NCI-H1694 treated with DMSO at 0.1 percent for 48 hours (cell line): ENCODE results near the gene ADAM10.

ENCODE experiments used
- DNase-seq: peaks from one replicate; lab custom pipeline; 2025; lab: John Stamatoyannopoulos, UW

The ADAM10 gene

DNA sequence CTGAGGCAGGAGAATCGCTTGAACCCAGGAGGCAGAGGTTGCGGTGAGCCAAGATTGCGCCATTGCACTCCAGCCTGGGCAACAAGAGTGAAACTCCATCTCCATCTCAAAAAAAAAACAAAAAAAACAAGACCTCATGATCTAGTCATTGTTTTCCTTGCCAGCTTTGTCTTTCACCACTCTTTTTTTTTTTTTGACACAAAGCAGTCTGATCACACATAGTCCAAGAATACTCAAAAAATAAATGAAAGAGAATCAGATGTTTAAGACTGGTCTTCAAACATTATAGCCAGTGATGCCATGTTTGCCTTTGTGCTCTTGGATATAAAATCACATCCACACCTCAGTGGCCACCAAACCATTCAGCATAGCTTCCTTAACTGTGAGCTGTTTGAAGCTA is 5.8 kb upstream of the ADAM10 start:
- DNase-seq = no peak

DNA sequence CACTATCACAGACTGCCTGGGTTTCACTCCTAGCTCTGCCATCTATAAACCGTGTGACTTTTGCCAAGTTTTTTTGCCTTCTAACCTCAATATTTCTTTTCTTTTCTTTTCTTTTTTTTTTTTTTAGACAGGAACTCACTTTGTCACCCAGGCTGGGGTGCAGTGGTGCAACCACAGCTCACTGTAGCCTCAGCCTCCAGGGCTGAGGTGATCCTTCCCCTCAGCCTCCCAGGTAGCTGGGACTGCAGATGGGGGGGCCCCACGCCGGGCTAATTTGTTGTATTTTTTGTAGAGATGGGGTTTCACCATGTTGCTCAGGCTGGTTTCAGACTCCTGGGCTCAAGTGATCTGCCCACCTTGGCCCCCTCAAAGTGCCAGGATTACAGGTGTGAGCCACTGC is 3.2 kb upstream of the ADAM10 start:
- no peak for DNase-seq

DNA sequence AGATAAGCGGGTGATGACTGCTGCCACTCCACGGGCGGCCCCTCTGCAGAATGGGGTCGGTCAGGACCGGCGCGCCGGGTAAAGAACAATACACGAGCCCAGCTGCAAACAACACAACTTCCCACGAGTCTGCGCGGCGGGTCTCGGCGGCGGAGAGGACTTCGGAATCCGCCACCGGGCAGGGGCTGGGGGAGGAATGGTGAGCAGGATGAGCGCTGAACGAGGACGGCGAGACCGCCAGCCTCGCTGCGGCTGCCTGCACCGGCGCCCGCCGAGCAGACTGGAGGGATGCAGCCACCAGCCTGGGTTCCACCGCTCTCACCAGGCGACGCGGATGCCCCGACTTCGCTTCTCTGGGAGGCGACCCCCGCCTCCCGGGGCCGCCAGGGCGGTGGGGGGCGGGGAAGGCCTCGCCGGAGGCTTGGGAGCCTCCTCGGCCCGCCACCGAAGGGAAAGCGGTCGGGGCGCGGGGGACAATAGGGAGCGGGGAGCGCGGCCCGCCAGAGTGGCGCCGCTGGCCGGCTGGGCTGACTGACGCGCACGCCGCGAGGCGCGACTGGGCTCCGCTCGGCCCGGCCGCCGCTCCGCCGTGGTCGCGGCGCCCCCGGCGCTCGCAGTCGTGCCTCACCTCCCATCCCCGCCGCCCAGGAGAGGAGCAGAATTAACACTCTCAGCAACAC is 515 bp downstream of the ADAM10 start:
- peak; percentile 30 for DNase-seq

DNA sequence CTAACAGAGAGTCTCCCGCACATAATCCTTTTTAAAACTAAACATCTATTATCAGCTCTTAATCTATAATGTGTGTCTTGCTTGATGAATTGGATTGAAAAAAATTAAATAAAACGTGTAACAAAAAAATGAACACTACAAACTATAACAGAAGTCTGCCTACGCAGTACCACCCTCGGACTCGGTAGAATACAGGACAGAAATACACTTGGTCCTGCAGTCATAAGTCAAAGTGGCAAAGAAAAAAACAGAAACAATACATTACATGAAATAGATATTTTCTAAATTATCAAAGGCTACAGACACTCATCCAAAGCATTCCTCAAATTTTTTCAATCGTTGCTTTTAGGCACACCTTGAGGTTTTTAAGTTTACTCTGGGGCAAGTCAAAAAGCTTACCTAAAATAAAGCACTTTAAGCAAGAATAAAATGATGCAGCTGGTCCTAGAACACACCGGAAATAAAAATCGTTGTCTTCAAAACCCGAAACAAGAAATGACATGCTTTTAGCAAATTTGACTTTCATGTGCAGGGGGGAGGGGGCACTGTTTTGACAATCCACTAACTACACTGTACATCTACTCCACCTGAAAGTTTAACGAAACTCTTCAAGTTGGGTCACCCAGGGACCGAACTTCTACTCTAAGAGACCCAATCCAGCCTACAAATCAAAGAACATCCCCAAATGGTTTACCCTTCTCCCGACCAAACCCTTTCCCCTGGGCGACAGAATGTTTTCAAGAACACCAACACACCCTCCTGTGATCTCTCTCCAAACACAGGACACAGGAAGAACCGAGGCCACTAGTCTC is 1.3 kb downstream of the ADAM10 start:
- no peak for DNase-seq

DNA sequence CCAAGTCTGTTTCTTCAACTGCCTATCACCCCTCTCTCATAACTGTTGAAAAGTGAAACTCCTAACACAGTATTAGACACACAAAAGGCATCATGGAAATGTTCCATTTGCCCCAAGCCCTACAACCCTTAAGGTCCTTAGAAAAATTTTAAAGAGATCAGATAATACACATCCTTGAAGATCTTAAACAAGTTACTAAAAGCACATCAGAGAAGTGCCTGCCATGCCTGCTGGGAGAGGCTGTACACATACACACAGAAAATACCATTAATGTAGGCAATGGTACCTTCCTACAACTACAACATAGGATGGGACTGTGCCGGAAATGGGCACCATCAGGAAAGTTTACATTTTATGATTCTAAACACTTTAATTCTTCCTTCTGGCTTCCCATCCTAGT is 3.3 kb downstream of the ADAM10 start:
- DNase-seq = no peak

DNA sequence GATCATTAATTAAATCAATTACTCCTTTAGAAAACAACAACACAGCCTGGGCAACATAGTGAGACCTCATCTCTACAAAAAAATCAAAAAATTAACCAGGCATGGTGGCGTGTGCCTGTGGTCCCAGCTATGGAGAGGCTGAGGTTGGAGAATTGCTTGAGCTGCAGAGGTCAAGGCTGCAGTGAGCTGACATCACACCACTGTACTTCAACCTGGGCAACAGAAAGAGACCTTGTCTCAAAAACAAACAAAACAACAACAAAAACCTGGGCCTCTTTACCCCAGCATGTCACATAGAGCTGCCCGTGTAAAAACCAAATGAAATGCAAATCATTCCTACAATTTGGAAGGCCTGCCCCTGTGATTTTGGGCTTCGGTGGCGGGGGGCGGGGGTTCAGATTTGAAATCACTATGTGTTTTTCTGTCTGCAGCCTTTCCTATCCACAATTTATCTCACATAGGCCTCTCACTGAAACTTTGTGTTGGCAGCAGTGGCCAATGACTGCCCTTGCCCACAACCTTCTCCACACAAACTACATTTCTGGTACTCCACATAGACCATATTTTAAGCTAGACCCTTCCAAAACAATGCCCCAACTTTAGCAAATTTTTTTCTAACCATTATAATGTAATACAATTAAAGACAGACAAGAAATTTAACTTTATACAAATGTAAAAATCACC is 6.5 kb downstream of the ADAM10 start:
- no peak for DNase-seq

DNA sequence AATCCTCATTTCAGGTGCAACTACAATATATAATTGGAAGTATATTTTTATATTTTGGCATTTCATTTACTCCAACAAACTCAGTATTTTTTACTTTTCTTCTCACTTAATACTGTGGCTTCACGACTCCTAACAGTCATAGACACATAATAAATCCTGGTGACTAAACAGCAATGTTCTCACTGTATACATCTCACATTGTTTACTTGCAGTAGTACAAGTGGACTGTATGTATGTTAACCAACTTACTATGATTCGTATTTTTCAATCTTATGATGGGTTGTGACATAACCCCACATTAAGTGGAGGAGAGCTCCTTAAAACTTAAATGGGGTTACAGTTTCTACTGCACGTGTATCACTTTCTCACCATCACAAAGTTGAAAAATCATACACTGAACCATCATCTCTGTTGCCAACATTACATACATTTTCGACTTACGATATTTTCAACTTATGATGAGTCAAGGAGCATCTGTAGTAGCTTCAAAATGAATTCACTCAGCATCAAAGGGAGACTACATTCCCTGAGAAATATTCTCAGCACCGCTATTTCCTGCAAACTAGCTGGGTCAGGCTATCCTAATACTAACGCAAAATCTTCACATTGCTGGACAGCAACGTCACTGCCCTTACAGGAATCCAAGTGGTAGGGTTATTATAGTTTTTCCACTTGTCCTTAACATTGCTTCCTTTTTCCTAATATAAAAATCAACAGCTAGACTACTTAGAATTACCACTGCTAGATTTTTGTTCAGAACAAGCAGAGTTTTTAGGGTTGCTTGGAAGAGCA is 7.3 kb downstream of the ADAM10 start:
- DNase-seq = no peak

DNA sequence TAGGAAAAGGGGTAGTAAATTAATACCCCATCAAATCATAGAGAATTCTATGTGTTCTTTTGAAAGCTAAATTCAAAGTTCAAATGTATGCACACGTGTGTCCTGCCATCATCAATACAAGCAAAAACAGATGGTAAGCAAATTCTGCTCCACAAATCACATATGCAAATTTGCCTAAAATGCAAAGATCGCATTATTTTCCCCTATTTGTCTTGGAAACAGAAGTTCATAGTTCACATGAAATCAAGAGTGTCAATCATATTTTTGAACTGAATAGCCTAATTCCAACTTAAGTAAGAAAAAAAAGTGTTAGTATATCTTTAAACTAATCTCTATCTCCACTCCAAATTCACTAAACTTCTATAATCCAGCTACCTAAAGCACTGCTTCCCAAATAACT is 8.5 kb downstream of the ADAM10 start:
- no peak for DNase-seq

DNA sequence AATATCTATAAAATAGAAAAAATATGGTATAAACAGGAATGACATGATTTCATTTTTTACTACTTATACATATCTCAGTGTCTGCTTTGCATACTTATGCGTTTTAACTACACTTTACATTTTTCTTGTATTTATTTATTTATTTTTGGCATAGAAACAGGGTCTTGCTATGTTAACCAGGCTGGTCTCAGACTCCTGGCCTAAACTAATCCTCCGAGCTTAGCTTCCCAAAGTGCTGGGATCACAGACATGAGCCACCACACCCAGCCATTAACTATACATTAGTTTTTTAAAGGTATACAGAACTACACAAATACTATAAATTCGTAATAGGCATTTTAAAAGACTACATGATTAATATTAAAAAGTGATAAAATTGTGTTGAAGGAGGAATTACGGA is 9.1 kb downstream of the ADAM10 start:
- no peak for DNase-seq

DNA sequence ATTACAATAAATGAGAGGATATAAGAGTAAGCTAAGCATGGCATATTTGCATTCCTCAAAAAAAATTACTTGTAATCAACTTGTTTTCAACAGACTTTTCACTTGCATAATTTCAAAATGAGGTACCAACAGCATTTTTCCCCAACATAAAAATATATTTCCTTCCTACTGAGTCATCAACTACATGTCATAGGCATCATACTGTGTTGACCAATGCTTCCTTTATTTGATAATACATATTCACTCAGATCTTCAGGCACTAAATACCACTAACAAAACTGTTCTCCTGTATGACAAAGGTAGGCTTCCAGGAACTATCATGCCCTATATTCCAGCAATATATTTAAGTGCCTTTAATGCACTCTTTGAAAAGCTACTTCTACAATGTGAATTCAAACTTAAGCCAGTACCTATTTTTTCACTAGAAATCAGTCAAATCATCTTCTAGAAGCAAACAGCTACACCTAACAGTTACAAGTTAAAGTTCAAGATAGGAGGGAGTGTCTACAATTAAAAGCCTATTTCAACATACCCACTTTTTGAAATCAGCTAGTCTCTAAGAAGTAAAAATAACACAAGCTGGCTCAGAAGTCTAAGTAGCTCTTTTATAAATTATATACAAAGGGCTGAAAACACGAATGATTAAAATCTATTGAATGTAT is 11.3 kb downstream of the ADAM10 start:
- no peak for DNase-seq

DNA sequence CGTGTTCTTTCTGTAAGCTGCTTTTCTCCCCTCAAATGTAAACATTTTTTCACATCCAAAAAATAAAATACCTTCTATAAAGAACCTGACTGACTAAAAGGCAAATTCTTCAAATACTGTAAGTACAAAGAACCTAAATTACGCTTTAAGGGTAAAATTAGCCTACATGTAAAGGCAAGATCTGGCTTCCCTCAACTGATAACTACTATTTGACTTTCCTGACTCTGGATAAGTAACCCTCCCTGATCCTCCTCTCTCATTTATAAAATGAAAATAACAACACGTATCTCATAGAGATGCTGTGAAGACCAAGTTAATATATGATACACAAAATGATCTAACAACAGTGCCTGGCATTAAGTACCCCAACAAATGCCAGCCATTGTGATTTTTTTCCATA is 12.2 kb downstream of the ADAM10 start:
- no peak for DNase-seq

DNA sequence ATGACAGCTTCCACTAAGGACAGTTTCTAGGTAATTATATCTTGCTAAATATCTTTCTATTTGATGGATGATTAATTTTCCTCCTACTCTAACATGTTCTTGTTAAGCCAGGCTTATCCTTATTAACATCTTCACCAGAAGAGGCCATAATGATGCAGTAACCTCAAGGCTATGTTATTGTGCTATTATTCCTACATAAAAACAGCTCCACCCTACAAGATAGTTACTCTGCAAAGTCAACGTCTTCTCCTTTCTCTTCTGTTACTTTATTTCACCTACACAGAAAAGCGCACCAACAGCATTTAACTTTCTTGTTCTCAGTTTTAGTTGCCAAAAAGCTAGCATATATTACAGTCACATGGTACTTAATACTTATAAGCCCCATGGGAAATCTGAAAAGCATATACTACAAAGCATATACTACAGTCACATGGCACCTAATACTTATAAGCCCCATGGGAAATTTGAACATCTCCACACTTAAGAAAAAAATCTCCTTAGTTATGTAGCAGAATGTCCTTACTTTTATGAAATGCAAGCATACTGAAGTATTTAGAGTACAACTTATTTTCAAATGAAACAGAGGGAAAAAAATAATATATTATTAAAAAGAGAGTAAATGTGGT is 13.4 kb downstream of the ADAM10 start:
- DNase-seq = no peak

DNA sequence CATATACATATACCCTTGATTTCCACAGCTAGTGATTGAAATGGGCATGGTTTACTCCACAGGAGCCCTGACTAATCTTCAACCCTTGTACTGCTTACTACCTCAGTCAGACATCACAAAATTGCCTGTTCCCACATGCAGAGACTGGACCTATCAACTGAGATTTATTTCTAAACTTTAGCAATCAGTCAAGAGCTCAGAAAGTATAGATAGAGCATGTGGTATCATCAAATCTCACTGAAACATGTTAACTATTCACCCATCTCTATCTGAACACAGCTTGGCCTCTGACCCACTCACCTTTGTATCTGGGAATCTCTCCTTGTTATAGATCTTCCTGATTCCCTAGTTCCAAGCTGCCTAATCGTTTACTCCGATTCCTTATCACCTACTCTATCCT is 14.6 kb downstream of the ADAM10 start:
- no peak for DNase-seq

DNA sequence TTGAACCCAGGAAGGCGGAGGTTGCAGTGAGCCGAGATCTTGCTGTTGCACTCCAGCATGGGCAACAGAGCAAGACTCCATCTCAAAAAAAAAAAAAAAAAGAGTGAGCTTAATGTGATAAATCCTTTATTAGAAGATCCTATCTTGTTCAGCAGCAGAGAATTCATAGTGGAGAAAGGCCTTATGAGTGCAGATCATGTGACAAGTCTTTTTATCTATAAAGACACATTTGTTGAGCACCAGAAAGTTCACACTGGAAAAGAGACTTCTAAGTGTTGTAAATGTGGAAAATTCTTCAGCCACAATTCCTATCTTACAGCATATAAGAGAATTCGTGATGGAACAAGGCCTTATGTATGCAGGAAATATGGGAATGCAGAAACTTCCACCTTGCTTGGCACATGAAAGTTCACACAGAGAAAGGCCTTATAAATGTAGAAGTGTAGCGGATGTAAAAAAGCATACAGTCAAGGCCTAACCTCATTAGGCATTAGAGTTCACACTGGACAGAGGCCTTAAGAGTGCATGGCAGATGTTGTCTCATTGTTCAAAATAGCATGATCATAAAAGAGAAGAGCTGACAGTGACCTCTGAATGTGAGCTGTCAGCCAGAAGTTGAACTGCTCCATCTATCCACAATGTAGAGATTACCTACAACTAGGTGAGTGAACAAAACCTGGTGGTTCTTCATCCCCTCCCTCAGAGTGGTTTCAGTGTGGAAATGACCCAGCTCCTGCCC is 16.7 kb downstream of the ADAM10 start:
- no peak for DNase-seq

DNA sequence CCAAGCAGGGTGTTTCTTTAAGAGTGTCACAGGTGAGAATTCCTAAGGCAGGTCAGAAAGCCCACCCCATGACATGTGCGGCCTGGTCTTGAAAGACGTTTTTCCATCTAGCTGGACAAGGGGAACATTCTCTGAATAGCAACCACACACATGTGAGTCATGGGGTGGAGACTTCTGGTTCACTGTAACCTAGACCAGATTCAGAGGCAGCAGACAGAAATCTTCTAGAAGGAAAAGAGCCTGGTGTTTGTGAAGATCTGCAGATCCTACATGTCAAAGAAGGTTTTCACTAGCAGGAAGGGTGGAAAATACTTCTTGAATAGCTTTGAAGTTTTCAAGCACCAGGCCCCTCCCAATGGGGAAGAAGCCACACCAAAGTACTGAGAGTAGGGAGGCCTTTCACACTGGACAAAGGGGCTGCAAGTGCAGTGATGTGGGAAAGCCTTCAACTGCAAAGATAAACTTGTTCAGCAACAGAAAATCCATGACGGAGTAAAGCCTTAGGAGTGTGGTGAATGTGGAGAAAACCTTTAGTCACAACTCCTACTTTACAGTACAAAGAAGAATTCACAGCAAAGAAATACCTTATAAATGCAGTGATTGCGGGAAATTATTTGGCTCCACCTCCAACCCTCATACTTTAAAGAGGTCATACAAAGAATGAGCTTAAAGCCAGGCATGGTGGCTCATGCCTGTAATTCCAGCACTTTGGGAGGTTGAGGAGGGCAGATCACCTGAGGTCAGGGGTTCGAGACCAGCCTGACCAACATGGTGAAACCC is 17.6 kb downstream of the ADAM10 start:
- DNase-seq = no peak

DNA sequence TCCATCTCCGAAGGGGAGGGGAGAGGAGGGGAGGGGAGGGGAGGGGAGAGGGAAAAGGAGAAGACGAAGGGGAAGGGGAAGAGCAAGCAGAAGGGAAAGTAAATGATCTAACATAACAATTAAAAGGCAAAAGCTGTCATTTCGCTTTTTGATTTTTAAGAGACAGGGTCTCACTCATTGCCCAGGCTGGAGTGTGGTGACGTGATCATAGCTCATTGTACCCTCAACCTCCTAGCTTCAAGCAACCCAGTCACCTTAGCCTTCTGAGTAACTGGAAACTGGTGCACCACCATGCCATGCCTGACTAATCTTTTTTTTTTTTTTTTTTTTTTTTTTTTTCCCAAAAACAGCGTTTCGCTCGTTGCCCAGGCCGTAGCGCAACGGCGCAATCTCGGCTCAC is 22.6 kb downstream of the ADAM10 start:
- no peak for DNase-seq

DNA sequence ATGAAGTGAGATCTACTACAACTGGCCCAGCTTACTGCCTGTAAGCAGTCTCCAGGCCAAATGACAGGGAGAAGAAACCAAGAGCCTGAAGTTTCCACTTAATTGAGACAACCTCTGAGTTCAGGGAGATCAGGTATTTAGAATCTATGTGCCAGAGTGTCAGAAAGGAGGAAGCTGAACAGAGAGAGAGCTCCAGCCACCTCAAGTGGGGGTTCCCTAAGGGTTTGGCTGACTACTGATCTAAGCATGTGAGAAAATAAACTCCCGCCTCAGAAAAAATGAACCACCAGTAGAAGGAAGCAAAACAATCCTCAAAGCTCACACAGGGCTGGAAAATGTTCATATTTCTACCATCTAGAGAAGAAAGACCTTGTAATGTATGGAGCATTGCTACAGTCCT is 25.0 kb downstream of the ADAM10 start:
- no peak for DNase-seq

DNA sequence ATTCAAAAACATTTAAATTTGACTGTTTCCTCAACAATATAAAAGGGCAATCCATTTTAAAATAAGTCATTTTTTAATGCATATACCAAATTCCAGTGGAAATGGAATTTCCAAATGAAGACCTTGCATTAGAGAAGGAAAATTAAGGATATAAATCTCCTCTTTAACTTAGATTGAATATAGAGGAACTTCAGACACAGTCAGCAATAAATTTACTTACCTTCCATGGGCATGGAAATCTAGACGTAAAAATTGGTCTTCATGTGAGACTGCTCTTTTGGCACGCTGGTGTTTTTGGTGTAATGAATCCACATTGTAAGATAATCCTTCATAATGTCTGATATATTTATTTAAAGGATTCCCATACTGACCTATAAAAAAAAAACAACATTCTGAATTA is 32.1 kb downstream of the ADAM10 start:
- DNase-seq = no peak

DNA sequence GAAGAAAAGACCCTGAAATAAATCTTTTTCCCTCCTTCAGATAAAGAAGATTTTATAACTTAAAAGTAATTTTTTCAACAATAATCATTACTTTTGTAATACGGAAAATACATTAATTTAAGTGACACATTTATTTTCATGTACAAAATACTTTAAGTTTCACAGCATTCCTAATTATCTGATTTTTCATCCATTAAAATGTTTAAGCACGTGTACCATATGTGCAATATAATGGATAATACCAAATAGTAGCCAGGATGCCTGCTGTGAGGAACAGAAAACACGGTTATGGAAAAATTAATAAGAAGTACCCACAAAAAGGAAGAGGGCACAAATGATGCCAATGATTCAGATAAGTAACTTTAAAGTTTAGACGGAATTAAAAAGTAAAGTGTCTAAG is 33.5 kb downstream of the ADAM10 start:
- DNase-seq = no peak
